Lower leg skin (tissue), 4 donors: ENCODE data around the gene AASDHPPT. TPM values are rescaled to one million over a fixed set of nuclear protein-coding genes. Genes with fewer than 3 reads are reported as not detected.

Experiments
- DNase-seq, 2 donors: peaks; one replicate each; pipeline ENCODE4 v3.0.0-alpha.2; 2019; ENCODE audit warnings: low spot score in 2 of 2
- H3K4me3 ChIP-seq: fragments of 200-600 bp; sonication (generic); 2 replicates; pipeline ENCODE4 v1.5.1; 2017; ENCODE audit warnings: mild to moderate bottlenecking, low read depth; ENCODE audit not compliant: poor library complexity, severe bottlenecking
- POLR2A ChIP-seq, 2 donors: fragments of 450-650 bp; IDR thresholded peaks; one replicate each; pipeline ENCODE4 v1.6.1; 2016 to 2017; ENCODE audit warnings: antibody characterized with exemption in 2 of 2, mild to moderate bottlenecking in 1 of 2, moderate library complexity in 1 of 2
- WGBS, 2 donors: methylation state at CpG; one replicate each; pipeline ENCODE4 v1.1.5; 2018; 5-methylcytosine and 5-hydroxymethylcytosine counted together
- intact Hi-C: fragments of 100-400 bp; cut with DNase I; formaldehyde crosslinking; loops from one replicate; pipeline ENCODE4 v1.15.0; 2023; ENCODE audit warnings: low total_unique reads
- total RNA-seq, 4 donors: library from RNA; depleted of rRNA; stranded (reverse); fragments of >200 nt; gene quantifications; one replicate each; pipeline ENCODE4 v1.1.0, GENCODE V29; 2016
- TF ChIP-seq, protein P1 (sequence below), 3 donors: fragments of 450-650 bp; IDR thresholded peaks; one replicate each; pipeline ENCODE4 v1.5.1; 2016; ENCODE audit warnings: antibody characterized with exemption in 3 of 3, mild to moderate bottlenecking in 3 of 3, moderate library complexity in 2 of 3

Gene AASDHPPT
- total RNA-seq, 4 donors from 2014 or later: 30.5 to 48.2 (median 37.2) TPM

DNA sequence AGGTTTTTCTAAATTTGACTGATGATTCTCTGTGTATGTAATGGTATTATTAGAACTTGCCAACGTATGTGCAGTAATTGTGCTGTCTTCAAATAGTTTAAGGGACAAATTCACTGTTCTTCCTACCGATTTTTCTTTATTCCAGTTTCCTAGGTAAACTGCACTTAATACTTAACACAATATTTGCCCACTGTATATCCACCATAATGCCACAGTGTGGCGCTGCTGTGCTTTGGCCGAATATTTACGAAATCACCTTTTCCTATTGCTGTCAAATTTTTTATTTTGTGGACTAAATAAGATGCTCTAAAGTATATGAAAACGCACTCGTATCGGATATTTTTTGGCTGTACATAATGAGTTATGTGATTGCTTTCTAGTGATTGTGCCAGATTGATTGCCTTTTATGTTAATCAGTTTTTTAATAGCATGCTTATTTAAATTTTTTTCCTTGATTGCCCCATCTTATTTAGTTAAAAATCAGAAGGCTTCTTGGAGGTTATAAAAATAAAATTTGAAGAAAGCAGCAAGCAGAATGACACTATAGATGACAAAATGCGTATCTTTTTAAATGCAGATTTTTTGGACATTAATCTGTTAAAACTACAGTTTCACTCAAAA, 10.5 kb downstream of the AASDHPPT start:
- TF ChIP-seq POLR2A (IDR thresholded peaks at IDR 0.05): no peak
- TF ChIP-seq, protein P1, sequence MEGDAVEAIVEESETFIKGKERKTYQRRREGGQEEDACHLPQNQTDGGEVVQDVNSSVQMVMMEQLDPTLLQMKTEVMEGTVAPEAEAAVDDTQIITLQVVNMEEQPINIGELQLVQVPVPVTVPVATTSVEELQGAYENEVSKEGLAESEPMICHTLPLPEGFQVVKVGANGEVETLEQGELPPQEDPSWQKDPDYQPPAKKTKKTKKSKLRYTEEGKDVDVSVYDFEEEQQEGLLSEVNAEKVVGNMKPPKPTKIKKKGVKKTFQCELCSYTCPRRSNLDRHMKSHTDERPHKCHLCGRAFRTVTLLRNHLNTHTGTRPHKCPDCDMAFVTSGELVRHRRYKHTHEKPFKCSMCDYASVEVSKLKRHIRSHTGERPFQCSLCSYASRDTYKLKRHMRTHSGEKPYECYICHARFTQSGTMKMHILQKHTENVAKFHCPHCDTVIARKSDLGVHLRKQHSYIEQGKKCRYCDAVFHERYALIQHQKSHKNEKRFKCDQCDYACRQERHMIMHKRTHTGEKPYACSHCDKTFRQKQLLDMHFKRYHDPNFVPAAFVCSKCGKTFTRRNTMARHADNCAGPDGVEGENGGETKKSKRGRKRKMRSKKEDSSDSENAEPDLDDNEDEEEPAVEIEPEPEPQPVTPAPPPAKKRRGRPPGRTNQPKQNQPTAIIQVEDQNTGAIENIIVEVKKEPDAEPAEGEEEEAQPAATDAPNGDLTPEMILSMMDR (IDR thresholded peaks at IDR 0.05): peak in 1 of 3 donors; percentile 78
- 32 to 36% methylated on average over 9 of the region's 9 CpGs for WGBS, 2 donors
- no peak overlapping the region for H3K4me3 ChIP-seq
- DNase-seq: peak in 1 of 2 donors; percentile 16
- intact Hi-C loops: no loop called here

DNA sequence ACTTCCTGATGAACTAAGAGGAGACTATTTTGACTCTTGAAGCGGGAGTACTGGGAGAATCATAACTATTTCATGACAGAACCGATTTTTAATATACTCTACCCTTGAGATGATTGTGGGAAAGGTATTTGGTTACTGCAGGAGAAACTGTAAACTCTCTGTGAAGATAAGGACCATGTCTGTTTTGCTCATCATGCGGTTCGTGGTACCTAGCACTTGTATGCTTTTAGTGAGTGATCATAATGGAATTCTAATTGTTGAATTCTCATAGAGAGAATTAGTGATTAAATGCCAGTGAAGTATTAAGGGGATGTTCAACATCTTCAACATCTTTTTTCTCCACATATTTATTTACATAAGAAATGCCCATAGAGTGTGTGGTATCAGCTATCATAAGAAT, 11.4 kb downstream of the AASDHPPT start:
- DNase-seq: no peak
- intact Hi-C loops: no loop called here
- 87 to 90% methylated on average over 4 of the region's 4 CpGs for WGBS, 2 donors
- TF ChIP-seq POLR2A (IDR thresholded peaks at IDR 0.05): no peak
- TF ChIP-seq, protein P1 (IDR thresholded peaks at IDR 0.05): no peak
- H3K4me3 ChIP-seq: no peak overlapping the region

DNA sequence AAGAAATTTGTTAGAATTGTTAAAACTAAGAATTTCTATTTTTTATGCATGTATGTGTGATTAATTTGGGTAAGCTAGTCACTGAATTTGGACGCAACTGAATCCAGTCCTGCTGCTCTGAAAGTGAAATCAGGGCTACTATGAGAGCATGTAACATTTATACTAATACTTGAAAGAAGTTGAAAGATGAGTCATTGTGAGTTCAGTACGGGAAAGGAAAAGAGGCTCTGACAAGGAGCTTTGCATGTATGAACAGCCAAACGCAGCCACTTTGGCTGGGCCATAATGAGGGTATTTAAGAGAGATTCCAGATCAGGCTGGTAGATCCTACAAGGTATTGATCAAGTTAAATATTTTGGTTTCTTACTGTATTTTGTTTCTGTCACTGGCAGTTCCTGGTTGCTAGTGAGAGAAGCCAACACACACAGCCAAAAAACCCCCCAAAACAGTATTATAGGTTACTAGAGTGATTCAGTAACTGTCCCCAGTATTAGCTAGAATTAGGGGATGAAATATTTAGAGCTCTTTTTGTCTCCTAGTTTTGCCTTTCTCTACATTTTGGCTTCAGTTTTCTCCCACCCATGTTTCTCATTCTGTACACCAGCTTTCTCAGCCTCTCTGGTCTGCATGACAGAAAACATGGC, 14.1 kb downstream of the AASDHPPT start:
- no peak overlapping the region for H3K4me3 ChIP-seq
- DNase-seq: no peak
- TF ChIP-seq, protein P1 (IDR thresholded peaks at IDR 0.05): no peak
- TF ChIP-seq POLR2A (IDR thresholded peaks at IDR 0.05): no peak
- 41 to 65% methylated on average over 3 of the region's 3 CpGs for WGBS, 2 donors
- intact Hi-C loops: no loop called here

DNA sequence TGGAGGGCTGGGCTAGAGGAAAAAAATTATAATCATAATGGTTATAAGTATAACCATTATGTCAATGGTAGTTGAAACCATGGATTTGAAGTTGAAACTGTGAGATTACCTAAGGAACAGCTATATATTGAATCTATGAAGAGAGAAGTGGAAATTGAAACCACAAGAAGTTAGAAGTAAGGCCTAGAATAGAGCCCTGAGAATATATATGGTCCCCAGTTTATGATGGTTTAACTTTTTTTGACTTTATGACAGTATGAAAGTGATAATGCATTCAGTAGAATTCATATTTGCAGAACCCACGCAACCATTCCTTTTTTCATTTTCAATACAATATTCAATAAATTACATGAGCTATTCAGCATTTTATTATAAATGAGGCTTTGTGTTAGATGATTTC, 15.0 kb downstream of the AASDHPPT start:
- intact Hi-C loops: no loop called here
- DNase-seq: no peak
- H3K4me3 ChIP-seq: no peak overlapping the region
- TF ChIP-seq POLR2A (IDR thresholded peaks at IDR 0.05): no peak
- TF ChIP-seq, protein P1 (IDR thresholded peaks at IDR 0.05): no peak
- 97 to 100% methylated on average over 1 of the region's 1 CpG for WGBS, 2 donors

DNA sequence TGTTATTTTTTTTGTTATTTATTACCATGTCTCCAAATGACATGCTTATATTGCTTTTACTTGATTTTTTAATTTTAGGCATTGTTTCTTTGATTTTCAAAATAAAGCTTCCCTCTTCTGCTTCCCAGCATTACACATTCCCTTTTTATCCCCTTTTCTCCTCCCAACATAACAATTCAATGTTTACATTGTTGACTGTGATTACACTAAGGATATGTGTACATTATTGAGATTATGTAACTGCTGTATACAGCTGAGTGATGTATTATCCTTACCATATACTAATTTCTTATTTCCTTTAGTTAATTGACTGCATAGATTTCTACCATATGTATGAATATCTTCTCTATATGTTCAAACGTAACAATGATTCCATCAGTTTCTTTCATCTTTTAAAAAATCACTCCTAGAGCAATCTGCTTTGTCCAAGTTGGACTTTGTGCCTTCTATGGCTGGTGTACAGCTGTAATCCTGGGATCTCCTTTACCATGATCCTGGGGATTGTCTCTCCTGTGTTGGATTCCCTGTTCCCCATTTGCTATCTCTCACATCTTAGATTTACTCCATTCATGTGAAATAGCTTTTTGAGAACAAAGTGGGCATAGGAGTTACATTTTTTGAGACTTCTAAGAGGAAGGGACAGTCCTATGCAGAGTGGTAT, 21.6 kb downstream of the AASDHPPT start:
- TF ChIP-seq, protein P1 (IDR thresholded peaks at IDR 0.05): no peak
- no peak for TF ChIP-seq POLR2A (IDR thresholded peaks at IDR 0.05)
- no peak for DNase-seq
- intact Hi-C loops: no loop called here
- H3K4me3 ChIP-seq: no peak overlapping the region
- 74 to 77% methylated on average over 1 of the region's 1 CpG for WGBS, 2 donors
